NCI-H524 treated with DMSO at 0.1 percent for 48 hours (cell line): ENCODE measurements around the gene FBXO10.
"Not testable (repeated sequence)": the region's sequence is repeated elsewhere in the genome, so short reads cannot be mapped to it uniquely, and the experiment has no call there.

Source experiments
- DNase-seq: peaks from one replicate; lab custom pipeline; 2025; lab: John Stamatoyannopoulos, UW

Gene FBXO10

GRCh38 chr9:37511016-37512010 is 64.9 kb downstream of the FBXO10 start:
- DNase-seq: no peak

- DNase-seq: not testable (repeated sequence)
Measured at GRCh38 chr9:37510053-37510452, 66.1 kb downstream of the FBXO10 start.

GRCh38 chr9:37509536-37509935 is 66.6 kb downstream of the FBXO10 start:
- no peak for DNase-seq

GRCh38 chr9:37508834-37509206 is 67.4 kb downstream of the FBXO10 start:
- DNase-seq: no peak

GRCh38 chr9:37508135-37508833 is 67.9 kb downstream of the FBXO10 start:
- no peak for DNase-seq

GRCh38 chr9:37507566-37508134 is 68.5 kb downstream of the FBXO10 start:
- no peak for DNase-seq

GRCh38 chr9:37504605-37505004 is 71.6 kb downstream of the FBXO10 start:
- DNase-seq: no peak

- no peak for DNase-seq
Measured at GRCh38 chr9:37503736-37504135, 72.4 kb downstream of the FBXO10 start.

- DNase-seq: no peak
Measured at GRCh38 chr9:37501957-37502596, 74.1 kb downstream of the FBXO10 start.

GRCh38 chr9:37499297-37499696 is 76.9 kb downstream of the FBXO10 start:
- DNase-seq: no peak

- DNase-seq: no peak
Measured at GRCh38 chr9:37498457-37498856, 77.7 kb downstream of the FBXO10 start.

- no peak for DNase-seq
Measured at GRCh38 chr9:37497320-37497719, 78.9 kb downstream of the FBXO10 start.

GRCh38 chr9:37496020-37496419 is 80.2 kb downstream of the FBXO10 start:
- no peak for DNase-seq

- no peak for DNase-seq
Measured at GRCh38 chr9:37495571-37495970, 80.6 kb downstream of the FBXO10 start.

- DNase-seq: no peak
Measured at GRCh38 chr9:37491939-37492338, 84.2 kb downstream of the FBXO10 start.

GRCh38 chr9:37486616-37487548 is 89.3 kb downstream of the FBXO10 start:
- no peak for DNase-seq

- no peak for DNase-seq
Measured at GRCh38 chr9:37486256-37486615, 89.9 kb downstream of the FBXO10 start.

GRCh38 chr9:37485389-37486255 is 90.6 kb downstream of the FBXO10 start, which contains the start of gene POLR1E:
TSS of gene POLR1E (plus strand) at chr9:37485948. CDS start at chr9:37486048, 100 bp downstream.
- DNase-seq: peak; percentile 36

- DNase-seq: no peak
Measured at GRCh38 chr9:37480759-37481158, 95.4 kb downstream of the FBXO10 start.

GRCh38 chr9:37477987-37478619 is 98.1 kb downstream of the FBXO10 start:
- not testable (repeated sequence) for DNase-seq
